ENCODE data around the gene LIMCH1.

GRCh38 chr4:41658163-41658562 is 120.2 kb downstream of the LIMCH1 start:
- TF ChIP-seq, protein P1, sequence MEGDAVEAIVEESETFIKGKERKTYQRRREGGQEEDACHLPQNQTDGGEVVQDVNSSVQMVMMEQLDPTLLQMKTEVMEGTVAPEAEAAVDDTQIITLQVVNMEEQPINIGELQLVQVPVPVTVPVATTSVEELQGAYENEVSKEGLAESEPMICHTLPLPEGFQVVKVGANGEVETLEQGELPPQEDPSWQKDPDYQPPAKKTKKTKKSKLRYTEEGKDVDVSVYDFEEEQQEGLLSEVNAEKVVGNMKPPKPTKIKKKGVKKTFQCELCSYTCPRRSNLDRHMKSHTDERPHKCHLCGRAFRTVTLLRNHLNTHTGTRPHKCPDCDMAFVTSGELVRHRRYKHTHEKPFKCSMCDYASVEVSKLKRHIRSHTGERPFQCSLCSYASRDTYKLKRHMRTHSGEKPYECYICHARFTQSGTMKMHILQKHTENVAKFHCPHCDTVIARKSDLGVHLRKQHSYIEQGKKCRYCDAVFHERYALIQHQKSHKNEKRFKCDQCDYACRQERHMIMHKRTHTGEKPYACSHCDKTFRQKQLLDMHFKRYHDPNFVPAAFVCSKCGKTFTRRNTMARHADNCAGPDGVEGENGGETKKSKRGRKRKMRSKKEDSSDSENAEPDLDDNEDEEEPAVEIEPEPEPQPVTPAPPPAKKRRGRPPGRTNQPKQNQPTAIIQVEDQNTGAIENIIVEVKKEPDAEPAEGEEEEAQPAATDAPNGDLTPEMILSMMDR (IDR thresholded peaks at IDR 0.05; ENCODE audit: borderline replicate concordance, extremely low read depth, low read length, poor library complexity, severe bottlenecking) = no peak
- no peak for TF ChIP-seq EZH2 (IDR thresholded peaks at IDR 0.05; ENCODE audit: borderline replicate concordance, low read depth, low read length, severe bottlenecking)

All from DND-41 (cell line).